Subcutaneous preadipocyte (primary cell): ENCODE results near the gene MFSD12. TPM values are rescaled to one million over a fixed set of nuclear protein-coding genes. Genes with fewer than 3 reads are reported as not detected.

Experiments used
- small RNA-seq: library from RNA; depleted of rRNA; stranded (forward); fragments of <200 nt; gene quantifications from one replicate; pipeline ENCODE3, GENCODE V24; 2012
- total RNA-seq: library from RNA; depleted of rRNA; stranded (reverse); fragments of >200 nt; gene quantifications from 2 replicates; pipeline ENCODE4 v1.2.3, GENCODE V29; 2012

The MFSD12 gene
- total RNA-seq: 82.7 and 86.6 TPM in 2 replicates

GRCh38 chr19:3557461-3558248 is at the start of gene MFSD12:
Gene MFSD12, minus strand, starts transcription at chr19:3557586. Its CDS starts 183 bp downstream, at chr19:3557403.

GRCh38 chr19:3606690-3607289 is 49.4 kb upstream of the MFSD12 start, which contains the start of gene TBXA2R:
Gene TBXA2R, minus strand, starts transcription at chr19:3606875. Its CDS starts 6,241 bp downstream, at chr19:3600634.

GRCh38 chr19:3585301-3586126 is 28.1 kb upstream of the MFSD12 start, which contains the start of gene GIPC3:
Gene GIPC3, plus strand, starts transcription at chr19:3585478. Its CDS starts 120 bp downstream, at chr19:3585598.

GRCh38 chr19:3572855-3573161 is 15.4 kb upstream of the MFSD12 start, which contains the start of gene HMG20B:
Gene HMG20B, plus strand, starts transcription at chr19:3572944. Its CDS starts 366 bp downstream, at chr19:3573310.

GRCh38 chr19:3538965-3539755 is 18.2 kb downstream of the MFSD12 start, which contains the start of gene TEKTIP1:
Gene TEKTIP1, plus strand, starts transcription at chr19:3539174. Its CDS starts 4 bp downstream, at chr19:3539178.

GRCh38 chr19:3505598-3506383 is 51.6 kb downstream of the MFSD12 start, which contains the start of gene FZR1:
Gene FZR1, plus strand, starts transcription at chr19:3506311. Its CDS starts 16,679 bp downstream, at chr19:3522990.

GRCh38 chr19:3500429-3501101 is 56.8 kb downstream of the MFSD12 start, which contains the start of gene DOHH:
Gene DOHH, minus strand, starts transcription at chr19:3500674. Its CDS starts 3,860 bp downstream, at chr19:3496814.

Small RNA genes within 50 kb of the gene (small RNA-seq; reads per million reads assigned to genes)
- not detected for gene AC005786.1
- not detected for gene RF00212

Other genes with a start within 250 kb of the MFSD12 start
- gene NFIC, start 191.0 kb downstream of the MFSD12 start, total RNA-seq: 66.3 and 76.4 TPM in 2 replicates
- gene SMIM24, start 77.1 kb downstream of the MFSD12 start, total RNA-seq: not detected in 2 replicates
- not detected in 2 replicates for gene SMIM44, start 74.1 kb downstream of the MFSD12 start, total RNA-seq
- gene DOHH, start 56.9 kb downstream of the MFSD12 start, total RNA-seq: 7.3 and 9.6 TPM in 2 replicates
- gene FZR1, start 51.3 kb downstream of the MFSD12 start, total RNA-seq: 44.6 and 45.6 TPM in 2 replicates
- not detected in 2 replicates for gene TEKTIP1, start 18.4 kb downstream of the MFSD12 start, total RNA-seq
- 73.5 and 85.2 TPM in 2 replicates for gene HMG20B, start 15.4 kb upstream of the MFSD12 start, total RNA-seq
- gene GIPC3, start 27.9 kb upstream of the MFSD12 start, total RNA-seq: under 0.01 TPM in 2 replicates
- 0.73 and 1.8 TPM in 2 replicates for gene TBXA2R, start 49.3 kb upstream of the MFSD12 start, total RNA-seq
- 21.7 and 26.4 TPM in 2 replicates for gene CACTIN, start 69.2 kb upstream of the MFSD12 start, total RNA-seq
- 21.7 and 24.0 TPM in 2 replicates for gene PIP5K1C, start 142.9 kb upstream of the MFSD12 start, total RNA-seq
- gene TJP3, start 150.8 kb upstream of the MFSD12 start, total RNA-seq: not detected in 2 replicates
- gene APBA3, start 204.1 kb upstream of the MFSD12 start, total RNA-seq: 15.1 and 23.1 TPM in 2 replicates
- gene MRPL54, start 205.1 kb upstream of the MFSD12 start, total RNA-seq: 35.3 and 38.3 TPM in 2 replicates
- gene RAX2, start 214.6 kb upstream of the MFSD12 start, total RNA-seq: not detected in 2 replicates
- gene MATK, start 228.8 kb upstream of the MFSD12 start, total RNA-seq: under 0.01 and 0.98 TPM in 2 replicates